Stimulated activated CD4-positive, alpha-beta T cell treated with anti-CD3 and anti-CD28 coated beads, Interleukin-4, amount 100 ng/mL, for 4 hours (primary cell): ENCODE measurements around the gene ANTKMT.
"Not testable (repeated sequence)": the region's sequence is repeated elsewhere in the genome, so short reads cannot be mapped to it uniquely, and the experiment has no call there.

Experiments
- DNase-seq, 2 experiments: peaks; one replicate each; pipeline ENCODE4 v3.0.0-alpha.2; 2020

Gene ANTKMT

GRCh38 chr16:681746-682427 is 39.1 kb upstream of the ANTKMT start:
- DNase-seq, result no peak

GRCh38 chr16:682493-683395 is 38.2 kb upstream of the ANTKMT start:
- no peak for DNase-seq

- no peak for DNase-seq
These were observed 37.4 kb upstream of the ANTKMT start for GRCh38 chr16:683396-684070.

- peak; percentile 96 to 98 for DNase-seq
These were observed 36.7 kb upstream of the ANTKMT start, which contains the start of gene JMJD8 for GRCh38 chr16:684071-684794. JMJD8 (minus strand) TSS chr16:684334; CDS start chr16:684319, 15 bp downstream.

GRCh38 chr16:684961-685696 is 35.8 kb upstream of the ANTKMT start:
- no peak for DNase-seq

- DNase-seq, result no peak
These were observed 35.0 kb upstream of the ANTKMT start for GRCh38 chr16:685967-686366.

- no peak for DNase-seq
These were observed 34.3 kb upstream of the ANTKMT start for GRCh38 chr16:686459-687260.

GRCh38 chr16:687499-687898 is 33.4 kb upstream of the ANTKMT start:
- no peak for DNase-seq

- DNase-seq, result no peak
These were observed 31.6 kb upstream of the ANTKMT start for GRCh38 chr16:689175-689897.

GRCh38 chr16:691242-691641 is 29.7 kb upstream of the ANTKMT start:
- not testable (repeated sequence) for DNase-seq

GRCh38 chr16:692356-693108 is 28.4 kb upstream of the ANTKMT start:
- DNase-seq, result no peak

GRCh38 chr16:693364-693763 is 27.6 kb upstream of the ANTKMT start:
- DNase-seq, result no peak

GRCh38 chr16:693766-694165 is 27.2 kb upstream of the ANTKMT start:
- peak in 1 of 2 experiments; percentile 30 for DNase-seq

GRCh38 chr16:694187-694862 is 26.6 kb upstream of the ANTKMT start:
- no peak for DNase-seq

GRCh38 chr16:694863-695354 is 26.0 kb upstream of the ANTKMT start:
- no peak for DNase-seq

- DNase-seq, result peak; percentile 67 to 72
These were observed 25.4 kb upstream of the ANTKMT start for GRCh38 chr16:695355-696089.

GRCh38 chr16:698911-699671 is 21.9 kb upstream of the ANTKMT start:
- no peak for DNase-seq
